ENCODE results near the gene OR52E2.

OR52E2 gene

DNA sequence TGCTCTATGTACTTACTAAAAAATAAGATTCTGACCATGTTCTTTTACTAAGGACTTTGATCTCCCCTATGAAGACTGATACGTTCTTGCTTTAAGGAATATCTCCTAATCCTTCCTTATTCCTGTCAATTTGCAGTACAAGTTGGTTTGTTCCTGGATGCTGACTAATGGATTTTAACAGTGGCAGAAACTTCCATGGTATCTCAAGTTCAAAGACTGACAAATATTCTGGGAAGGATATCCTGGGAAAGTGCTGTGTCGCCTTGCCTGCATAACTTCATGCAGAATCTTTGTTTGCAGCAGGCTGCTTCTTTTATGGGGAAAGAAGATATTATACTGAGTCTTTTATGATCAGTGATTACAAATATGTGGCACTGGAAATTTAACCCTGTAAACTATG lies 21.5 kb downstream of the OR52E2 start:
- Histone ChIP-seq H2AFZ (ENCODE audit: low read length) (no peak overlapping the region), H3K4me1 (ENCODE audit: insufficient read depth, low read length, severe bottlenecking) (no peaks in the 10 kb centered on the region), H3K79me2 (ENCODE audit: insufficient read depth, low read length) (no peaks in the 10 kb centered on the region), H3K4me3 (ENCODE audit: low read depth, low read length, poor library complexity, severe bottlenecking) (no peak overlapping the region), H3F3A (ENCODE audit: insufficient read depth, low read length) (no peaks in the 10 kb centered on the region), H3K27ac (ENCODE audit: low read depth, low read length, poor library complexity, severe bottlenecking) (no peak overlapping the region), H3K27me3 (ENCODE audit: insufficient read depth, low read length) (no peaks in the 10 kb centered on the region), H3K36me3 (ENCODE audit: insufficient read depth, low read length) (no peaks in the 10 kb centered on the region), H3K4me2 (ENCODE audit: low read length) (no peak overlapping the region), H3K9me2 (ENCODE audit: low read depth, low read length) (no peaks in the 10 kb centered on the region), H3K9me3 (ENCODE audit: low read length) (no peaks in the 10 kb centered on the region), H3K9ac (ENCODE audit: low read length) (no peak overlapping the region), H4K20me1 (ENCODE audit: insufficient read depth, low read length) (no peaks in the 10 kb centered on the region)
- no peak for TF ChIP-seq EZH2 (IDR thresholded peaks at IDR 0.05; ENCODE audit: borderline replicate concordance, low read length)
- TF ChIP-seq, protein P1, sequence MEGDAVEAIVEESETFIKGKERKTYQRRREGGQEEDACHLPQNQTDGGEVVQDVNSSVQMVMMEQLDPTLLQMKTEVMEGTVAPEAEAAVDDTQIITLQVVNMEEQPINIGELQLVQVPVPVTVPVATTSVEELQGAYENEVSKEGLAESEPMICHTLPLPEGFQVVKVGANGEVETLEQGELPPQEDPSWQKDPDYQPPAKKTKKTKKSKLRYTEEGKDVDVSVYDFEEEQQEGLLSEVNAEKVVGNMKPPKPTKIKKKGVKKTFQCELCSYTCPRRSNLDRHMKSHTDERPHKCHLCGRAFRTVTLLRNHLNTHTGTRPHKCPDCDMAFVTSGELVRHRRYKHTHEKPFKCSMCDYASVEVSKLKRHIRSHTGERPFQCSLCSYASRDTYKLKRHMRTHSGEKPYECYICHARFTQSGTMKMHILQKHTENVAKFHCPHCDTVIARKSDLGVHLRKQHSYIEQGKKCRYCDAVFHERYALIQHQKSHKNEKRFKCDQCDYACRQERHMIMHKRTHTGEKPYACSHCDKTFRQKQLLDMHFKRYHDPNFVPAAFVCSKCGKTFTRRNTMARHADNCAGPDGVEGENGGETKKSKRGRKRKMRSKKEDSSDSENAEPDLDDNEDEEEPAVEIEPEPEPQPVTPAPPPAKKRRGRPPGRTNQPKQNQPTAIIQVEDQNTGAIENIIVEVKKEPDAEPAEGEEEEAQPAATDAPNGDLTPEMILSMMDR (IDR thresholded peaks at IDR 0.05; ENCODE audit: low read length) = no peak

DNA sequence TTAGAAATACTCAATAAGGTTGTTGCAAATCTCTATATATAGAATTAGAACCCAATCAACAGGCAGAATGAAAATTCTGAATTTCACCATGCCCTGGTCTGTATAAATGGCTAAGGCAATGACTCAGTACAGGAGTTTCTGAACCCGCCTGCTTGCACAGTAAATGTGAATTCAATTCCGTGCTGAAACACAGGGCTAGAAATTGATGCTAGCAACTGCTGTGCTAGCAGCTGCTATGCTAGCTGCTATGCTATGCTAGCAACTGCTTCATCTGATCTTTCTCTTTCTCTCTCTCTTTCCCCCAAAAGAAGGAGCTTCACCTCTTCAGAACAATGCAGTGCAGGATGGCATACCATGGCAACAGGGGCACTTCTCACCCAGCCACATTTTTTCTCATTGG lies 22.8 kb downstream of the OR52E2 start:
- Histone ChIP-seq H3K9me2 (ENCODE audit: low read depth, low read length) (no peaks in the 10 kb centered on the region), H3F3A (ENCODE audit: insufficient read depth, low read length) (no peaks in the 10 kb centered on the region), H3K27me3 (ENCODE audit: insufficient read depth, low read length) (no peaks in the 10 kb centered on the region), H3K9me3 (ENCODE audit: low read length) (no peaks in the 10 kb centered on the region), H3K79me2 (ENCODE audit: insufficient read depth, low read length) (no peaks in the 10 kb centered on the region), H3K4me2 (ENCODE audit: low read length) (no peak overlapping the region), H2AFZ (ENCODE audit: low read length) (no peak overlapping the region), H3K27ac (ENCODE audit: low read depth, low read length, poor library complexity, severe bottlenecking) (no peak overlapping the region), H3K4me1 (ENCODE audit: insufficient read depth, low read length, severe bottlenecking) (no peaks in the 10 kb centered on the region), H3K36me3 (ENCODE audit: insufficient read depth, low read length) (no peaks in the 10 kb centered on the region), H4K20me1 (ENCODE audit: insufficient read depth, low read length) (no peaks in the 10 kb centered on the region), H3K4me3 (ENCODE audit: low read depth, low read length, poor library complexity, severe bottlenecking) (no peak overlapping the region), H3K9ac (ENCODE audit: low read length) (no peak overlapping the region)
- TF ChIP-seq, protein P1 (IDR thresholded peaks at IDR 0.05; ENCODE audit: low read length) = no peak
- no peak for TF ChIP-seq EZH2 (IDR thresholded peaks at IDR 0.05; ENCODE audit: borderline replicate concordance, low read length)

DNA sequence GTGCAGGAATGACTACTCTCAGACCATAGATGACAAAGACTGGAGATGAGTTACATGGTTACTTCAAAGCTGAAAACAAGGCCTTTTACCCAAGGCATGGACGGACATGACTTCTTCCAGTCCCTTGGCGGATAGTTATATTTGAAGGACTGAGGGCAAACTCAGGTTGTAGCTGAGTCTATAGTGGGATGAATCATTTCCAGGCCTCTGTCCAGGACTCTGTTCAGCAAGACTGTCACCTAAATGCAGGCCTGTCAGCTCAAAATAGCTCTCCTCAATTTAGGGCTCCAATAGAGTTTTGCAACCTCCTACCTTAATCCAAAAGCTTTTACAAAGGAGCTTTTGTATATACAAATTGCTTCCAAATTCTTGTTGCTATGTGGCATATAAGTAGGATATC lies 37.4 kb downstream of the OR52E2 start:
- H2AFZ ChIP-seq (ENCODE audit: low read length) = no peak overlapping the region
- no peaks in the 10 kb centered on the region for H4K20me1 ChIP-seq (ENCODE audit: insufficient read depth, low read length)
- 0 out of 2 replicates have a peak, but pooled peaks cover 3% of the 10 kb centered on the region for H3K9me3 ChIP-seq (ENCODE audit: low read length)
- H3K36me3 ChIP-seq (ENCODE audit: insufficient read depth, low read length) = no peaks in the 10 kb centered on the region
- H3K27ac ChIP-seq (ENCODE audit: low read depth, low read length, poor library complexity, severe bottlenecking) = no peak overlapping the region
- H3K4me2 ChIP-seq (ENCODE audit: low read length) = no peak overlapping the region
- H3K9me2 ChIP-seq (ENCODE audit: low read depth, low read length) = no peaks in the 10 kb centered on the region
- H3K4me1 ChIP-seq (ENCODE audit: insufficient read depth, low read length, severe bottlenecking) = no peaks in the 10 kb centered on the region
- no peaks in the 10 kb centered on the region for H3F3A ChIP-seq (ENCODE audit: insufficient read depth, low read length)
- H3K4me3 ChIP-seq (ENCODE audit: low read depth, low read length, poor library complexity, severe bottlenecking) = no peak overlapping the region
- TF ChIP-seq, protein P1 (IDR thresholded peaks at IDR 0.05; ENCODE audit: low read length) = no peak
- no peak for TF ChIP-seq EZH2 (IDR thresholded peaks at IDR 0.05; ENCODE audit: borderline replicate concordance, low read length)
- H3K9ac ChIP-seq (ENCODE audit: low read length) = no peak overlapping the region
- no peaks in the 10 kb centered on the region for H3K79me2 ChIP-seq (ENCODE audit: insufficient read depth, low read length)
- H3K27me3 ChIP-seq (ENCODE audit: insufficient read depth, low read length) = no peaks in the 10 kb centered on the region
